ENCODE measurements around the gene PRKG1.
"Not testable (repeated sequence)": the region's sequence is repeated elsewhere in the genome, so short reads cannot be mapped to it uniquely, and the experiment has no call there.

PRKG1 gene

GRCh38 chr10:51758838-51759237, 684.6 kb downstream of the PRKG1 start:
- H3K4me1 Mint-ChIP-seq (ENCODE audit: low read depth); DNase-seq (ENCODE audit: low spot score); H3K27ac Mint-ChIP-seq; H3K36me3 Mint-ChIP-seq (ENCODE audit: low read depth); H3K9me3 Mint-ChIP-seq; H3K27me3 Mint-ChIP-seq (ENCODE audit: low read depth); H3K4me3 Mint-ChIP-seq: not testable (repeated sequence)

GRCh38 chr10:51759896-51760534, 685.7 kb downstream of the PRKG1 start:
- H3K36me3 Mint-ChIP-seq (ENCODE audit: low read depth) = no peaks in the 10 kb centered on the region
- H3K27ac Mint-ChIP-seq = no peak overlapping the region
- no peaks in the 10 kb centered on the region for H3K4me1 Mint-ChIP-seq (ENCODE audit: low read depth)
- no peak overlapping the region for H3K4me3 Mint-ChIP-seq
- peaks cover 5% of the 10 kb centered on the region for H3K27me3 Mint-ChIP-seq (ENCODE audit: low read depth)
- DNase-seq (ENCODE audit: low spot score) = no peak
- no peaks in the 10 kb centered on the region for H3K9me3 Mint-ChIP-seq

- H3K9me3 Mint-ChIP-seq = no peaks in the 10 kb centered on the region
- DNase-seq (ENCODE audit: low spot score) = no peak
- no peaks in the 10 kb centered on the region for H3K4me1 Mint-ChIP-seq (ENCODE audit: low read depth)
- H3K4me3 Mint-ChIP-seq = no peak overlapping the region
- peaks cover 5% of the 10 kb centered on the region for H3K27me3 Mint-ChIP-seq (ENCODE audit: low read depth)
- no peak overlapping the region for H3K27ac Mint-ChIP-seq
- no peaks in the 10 kb centered on the region for H3K36me3 Mint-ChIP-seq (ENCODE audit: low read depth)
Measured at GRCh38 chr10:51760864-51761640, 686.8 kb downstream of the PRKG1 start.

GRCh38 chr10:51763746-51764145, 689.5 kb downstream of the PRKG1 start:
- no peaks in the 10 kb centered on the region for H3K4me1 Mint-ChIP-seq (ENCODE audit: low read depth)
- no peak for DNase-seq (ENCODE audit: low spot score)

DNA sequence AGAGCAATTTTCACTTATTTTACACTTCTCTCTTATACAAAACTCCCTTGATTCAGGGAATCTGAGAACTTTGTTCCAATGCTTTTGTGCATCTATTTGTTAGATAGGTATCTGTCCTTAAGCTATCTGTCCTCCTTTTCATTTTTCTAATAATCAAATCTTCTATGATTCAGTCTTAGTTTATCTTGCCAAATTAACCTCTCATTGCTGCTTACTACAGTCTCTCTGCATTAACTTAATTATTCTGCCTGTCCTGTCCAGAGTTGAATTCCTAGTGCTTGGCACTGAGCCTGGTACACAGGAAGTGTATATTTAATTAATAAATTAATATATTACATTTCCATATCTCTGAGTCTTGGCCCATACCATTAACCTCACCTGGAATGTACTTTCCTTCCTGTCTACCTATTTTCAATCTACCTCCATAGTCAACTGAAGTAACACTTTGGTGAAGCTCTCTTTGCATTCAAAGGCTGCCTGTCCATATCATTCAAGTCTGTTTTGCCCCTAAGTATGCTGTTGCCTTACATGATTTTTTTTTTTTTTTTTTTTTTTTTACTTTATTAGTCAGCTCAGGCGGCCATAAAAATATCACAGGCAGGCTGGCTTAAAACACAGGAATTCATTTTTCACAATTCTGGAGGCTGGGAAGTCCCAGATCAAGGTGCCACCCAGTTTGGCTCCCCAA, 691.1 kb downstream of the PRKG1 start:
- no peak overlapping the region for H3K27ac Mint-ChIP-seq
- no peaks in the 10 kb centered on the region for H3K9me3 Mint-ChIP-seq
- H3K4me3 Mint-ChIP-seq = no peak overlapping the region
- no peaks in the 10 kb centered on the region for H3K36me3 Mint-ChIP-seq (ENCODE audit: low read depth)
- DNase-seq (ENCODE audit: low spot score) = no peak
- H3K4me1 Mint-ChIP-seq (ENCODE audit: low read depth) = no peaks in the 10 kb centered on the region
- peaks cover 15% of the 10 kb centered on the region for H3K27me3 Mint-ChIP-seq (ENCODE audit: low read depth)

More at GRCh38 chr10:51763746-51764145, 689.5 kb downstream of the PRKG1 start:
- Mint-ChIP-seq H3K36me3 (ENCODE audit: low read depth) (no peaks in the 10 kb centered on the region), H3K27me3 (ENCODE audit: low read depth) (peaks cover 15% of the 10 kb centered on the region), H3K4me3 (no peak overlapping the region), H3K9me3 (no peaks in the 10 kb centered on the region), H3K27ac (no peak overlapping the region)

- no peak overlapping the region for H3K4me3 Mint-ChIP-seq
- H3K36me3 Mint-ChIP-seq (ENCODE audit: low read depth) = no peaks in the 10 kb centered on the region
- H3K27me3 Mint-ChIP-seq (ENCODE audit: low read depth) = peaks cover 18% of the 10 kb centered on the region
- H3K27ac Mint-ChIP-seq = no peak overlapping the region
- H3K4me1 Mint-ChIP-seq (ENCODE audit: low read depth) = no peaks in the 10 kb centered on the region
- no peaks in the 10 kb centered on the region for H3K9me3 Mint-ChIP-seq
- no peak for DNase-seq (ENCODE audit: low spot score)
Measured at GRCh38 chr10:51766423-51767102, 692.3 kb downstream of the PRKG1 start.

DNA sequence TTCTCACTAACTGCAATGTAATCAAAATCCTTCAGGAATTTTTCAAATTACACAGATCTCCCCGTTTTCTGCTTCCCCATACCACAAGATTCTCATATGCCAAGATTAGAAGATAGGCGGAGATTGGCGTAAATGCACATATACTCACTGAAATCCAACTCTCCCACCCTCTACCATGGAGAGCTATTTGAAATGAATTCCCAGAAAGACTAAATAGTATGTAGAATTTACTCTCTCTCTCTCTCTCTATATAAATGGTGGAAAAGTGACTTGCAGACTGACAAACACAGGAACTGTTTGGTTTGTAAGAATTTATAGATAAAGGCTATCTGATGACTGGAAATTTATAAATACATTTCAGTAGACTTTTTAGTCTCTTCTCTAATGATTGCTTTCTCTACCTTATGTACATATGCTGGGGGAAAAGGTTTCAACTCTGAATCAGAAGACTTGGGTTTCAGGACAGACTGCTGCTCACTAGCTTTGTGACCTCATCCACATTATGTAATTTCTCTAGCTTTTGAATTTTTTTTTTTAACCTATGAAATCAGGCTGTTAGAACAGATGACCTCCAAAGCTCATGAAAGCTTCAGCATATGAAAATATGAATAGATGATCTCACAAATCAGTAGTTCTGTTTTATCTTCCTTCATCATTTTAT, 692.9 kb downstream of the PRKG1 start:
- peaks cover 18% of the 10 kb centered on the region for H3K27me3 Mint-ChIP-seq (ENCODE audit: low read depth)
- no peak overlapping the region for H3K27ac Mint-ChIP-seq
- no peaks in the 10 kb centered on the region for H3K36me3 Mint-ChIP-seq (ENCODE audit: low read depth)
- H3K4me1 Mint-ChIP-seq (ENCODE audit: low read depth) = no peaks in the 10 kb centered on the region
- no peak for DNase-seq (ENCODE audit: low spot score)
- no peaks in the 10 kb centered on the region for H3K9me3 Mint-ChIP-seq
- no peak overlapping the region for H3K4me3 Mint-ChIP-seq

DNA sequence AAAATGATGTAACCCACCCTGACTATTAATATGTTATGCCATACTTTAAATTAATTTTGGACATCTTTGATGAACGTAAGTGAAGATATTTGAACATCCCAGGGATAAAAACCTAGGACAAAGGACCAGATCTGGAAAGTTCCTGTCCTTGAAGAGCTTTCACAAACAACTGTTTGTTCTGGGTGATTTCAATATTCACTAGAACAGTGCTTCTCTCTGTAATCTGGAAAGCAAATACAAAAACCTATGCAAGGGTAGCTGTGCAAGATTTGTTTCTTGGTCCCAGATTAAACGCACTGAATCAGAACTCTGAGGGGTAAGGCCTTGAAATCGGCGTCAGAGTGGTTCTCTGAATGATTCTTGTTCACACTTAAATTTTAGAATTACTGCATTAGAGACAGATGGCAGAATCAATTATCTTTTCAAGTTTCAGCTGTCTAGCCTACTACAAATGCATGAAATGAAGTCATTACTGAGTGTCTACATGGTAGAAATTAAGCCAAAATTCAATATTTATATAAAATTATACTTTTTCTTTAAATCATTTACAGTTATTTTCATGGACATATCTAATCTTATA, 694.7 kb downstream of the PRKG1 start:
- no peak for DNase-seq (ENCODE audit: low spot score)
- Mint-ChIP-seq H3K27ac (no peak overlapping the region), H3K9me3 (no peaks in the 10 kb centered on the region), H3K27me3 (ENCODE audit: low read depth) (peaks cover 22% of the 10 kb centered on the region), H3K4me1 (ENCODE audit: low read depth) (no peaks in the 10 kb centered on the region), H3K4me3 (no peak overlapping the region), H3K36me3 (ENCODE audit: low read depth) (no peaks in the 10 kb centered on the region)

DNA sequence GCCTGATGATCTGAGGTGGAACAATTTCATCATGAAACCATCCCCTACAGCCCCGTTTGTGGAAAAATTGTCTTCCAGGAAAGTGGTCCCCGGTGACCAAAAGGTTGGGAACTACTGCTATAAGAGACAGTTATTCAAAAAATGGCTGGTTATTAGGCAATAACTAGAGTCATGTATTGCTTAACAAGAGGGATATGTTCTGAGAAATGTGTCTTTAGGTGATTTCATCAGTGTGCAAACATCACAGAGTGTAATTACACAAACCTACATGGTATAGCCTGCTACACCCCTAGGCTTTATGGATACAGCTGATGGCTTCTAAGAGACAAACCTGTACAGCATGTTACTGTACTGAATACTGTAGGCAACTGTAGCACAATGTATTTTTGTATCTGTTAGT, 696.4 kb downstream of the PRKG1 start:
- Mint-ChIP-seq H3K4me3 (no peak overlapping the region), H3K9me3 (no peaks in the 10 kb centered on the region)
- no peak for DNase-seq (ENCODE audit: low spot score)

GRCh38 chr10:51772387-51772786, 698.1 kb downstream of the PRKG1 start:
- Mint-ChIP-seq H3K27ac (no peak overlapping the region), H3K36me3 (ENCODE audit: low read depth) (no peaks in the 10 kb centered on the region), H3K27me3 (ENCODE audit: low read depth) (peaks cover 10% of the 10 kb centered on the region), H3K9me3 (no peaks in the 10 kb centered on the region), H3K4me1 (ENCODE audit: low read depth) (no peaks in the 10 kb centered on the region), H3K4me3 (no peak overlapping the region)
- no peak for DNase-seq (ENCODE audit: low spot score)

More for the DNA sequence above, 696.4 kb downstream of the PRKG1 start:
- H3K27me3 Mint-ChIP-seq (ENCODE audit: low read depth) = peaks cover 18% of the 10 kb centered on the region
- H3K27ac Mint-ChIP-seq = no peak overlapping the region
- no peaks in the 10 kb centered on the region for H3K4me1 Mint-ChIP-seq (ENCODE audit: low read depth)
- no peaks in the 10 kb centered on the region for H3K36me3 Mint-ChIP-seq (ENCODE audit: low read depth)

DNA sequence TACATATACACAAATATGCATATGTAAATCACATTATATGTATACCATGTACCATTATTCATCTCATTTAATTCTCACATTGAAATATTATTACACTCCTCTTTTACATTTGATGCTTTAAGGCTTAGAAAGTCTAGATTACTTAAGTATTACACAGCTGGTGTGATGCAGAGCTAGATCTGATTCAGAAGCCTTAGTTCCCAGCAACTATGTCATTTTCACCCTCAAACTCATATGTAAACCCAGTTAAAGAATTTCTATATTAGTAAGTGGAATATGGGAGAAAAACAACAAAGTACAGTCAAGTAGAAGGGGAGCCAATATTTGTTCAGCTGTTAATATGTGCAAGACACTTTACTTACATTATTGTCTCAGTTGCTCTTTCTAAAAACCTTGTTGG, 699.4 kb downstream of the PRKG1 start:
- Mint-ChIP-seq H3K36me3 (ENCODE audit: low read depth) (no peaks in the 10 kb centered on the region), H3K9me3 (no peaks in the 10 kb centered on the region), H3K27me3 (ENCODE audit: low read depth) (peaks cover 10% of the 10 kb centered on the region)

DNA sequence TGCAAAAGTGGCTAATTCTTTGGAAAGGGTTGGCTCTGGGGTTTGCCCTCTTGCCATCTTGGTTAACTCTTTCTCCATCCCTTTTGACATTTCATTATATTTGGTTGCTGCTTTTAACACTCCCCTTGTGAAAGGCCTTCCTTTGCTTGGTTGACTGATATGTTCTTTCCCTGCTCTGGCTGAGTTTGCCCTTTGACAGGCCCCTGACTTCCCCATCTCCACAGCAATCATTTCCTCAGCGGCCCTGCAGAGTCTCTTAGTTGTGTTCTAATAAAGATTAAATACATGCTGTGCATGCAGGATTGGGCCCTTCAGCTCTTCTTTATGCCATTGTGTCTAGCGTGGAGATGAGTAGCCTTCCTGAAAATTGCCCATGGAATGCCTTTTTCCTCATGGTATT, 709.7 kb downstream of the PRKG1 start:
- Mint-ChIP-seq H3K9me3 (no peaks in the 10 kb centered on the region), H3K27ac (no peak overlapping the region), H3K4me1 (ENCODE audit: low read depth) (no peaks in the 10 kb centered on the region), H3K36me3 (ENCODE audit: low read depth) (no peaks in the 10 kb centered on the region), H3K27me3 (ENCODE audit: low read depth) (no peaks in the 10 kb centered on the region), H3K4me3 (no peak overlapping the region)
- no peak for DNase-seq (ENCODE audit: low spot score)

More for the DNA sequence above, 699.4 kb downstream of the PRKG1 start:
- Mint-ChIP-seq H3K27ac (no peak overlapping the region), H3K4me3 (no peak overlapping the region), H3K4me1 (ENCODE audit: low read depth) (no peaks in the 10 kb centered on the region)
- no peak for DNase-seq (ENCODE audit: low spot score)

- no peak for DNase-seq (ENCODE audit: low spot score)
- H3K4me3 Mint-ChIP-seq = no peak overlapping the region
- H3K27ac Mint-ChIP-seq = no peak overlapping the region
- H3K9me3 Mint-ChIP-seq = no peaks in the 10 kb centered on the region
- no peaks in the 10 kb centered on the region for H3K36me3 Mint-ChIP-seq (ENCODE audit: low read depth)
- H3K27me3 Mint-ChIP-seq (ENCODE audit: low read depth) = no peaks in the 10 kb centered on the region
- H3K4me1 Mint-ChIP-seq (ENCODE audit: low read depth) = no peaks in the 10 kb centered on the region
Measured at GRCh38 chr10:51786016-51786683, 711.9 kb downstream of the PRKG1 start.
